GM19043 (cell line): Measurements from ENCODE around the gene ASXL1.
"Not testable (repeated sequence)": the region's sequence is repeated elsewhere in the genome, so short reads cannot be mapped to it uniquely, and the experiment has no call there.

Experiments used
- ATAC-seq: cut with Tn5 transposase; IDR thresholded peaks from one replicate; pipeline ENCODE4 v1.9.1; 2021; ENCODE audit warnings: low read depth; ENCODE audit not compliant: unreplicated experiment

The ASXL1 gene

GRCh38 chr20:32357869-32358631 is at the start of gene ASXL1:
Gene ASXL1, plus strand, starts transcription at chr20:32358331. Its CDS starts 445 bp downstream, at chr20:32358776.
- ATAC-seq, result peak; percentile 78

GRCh38 chr20:32312718-32313424 is 45.3 kb upstream of the ASXL1 start:
- ATAC-seq, result no peak

- ATAC-seq, result no peak
Observed at GRCh38 chr20:32314768-32315167, 43.4 kb upstream of the ASXL1 start.

DNA sequence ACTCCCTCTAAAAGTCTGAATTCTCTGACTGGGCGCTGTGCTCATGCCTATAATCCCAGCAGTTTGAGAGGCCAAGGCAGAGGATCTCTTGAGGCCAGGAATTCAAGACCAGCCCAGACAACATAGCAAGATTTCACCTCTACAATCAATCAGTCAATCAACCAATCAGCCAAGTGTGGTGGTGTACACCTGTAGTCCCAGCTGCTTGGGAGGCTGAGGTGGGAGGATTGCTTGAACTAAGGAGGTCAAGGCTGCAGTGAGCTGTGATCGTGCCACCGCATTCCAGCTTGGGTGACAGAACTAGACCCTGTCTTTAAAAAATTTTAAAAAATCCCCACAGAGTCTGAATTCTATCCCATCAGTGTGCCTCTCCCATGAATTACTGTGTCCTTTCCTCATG is 42.7 kb upstream of the ASXL1 start:
- no peak for ATAC-seq

DNA sequence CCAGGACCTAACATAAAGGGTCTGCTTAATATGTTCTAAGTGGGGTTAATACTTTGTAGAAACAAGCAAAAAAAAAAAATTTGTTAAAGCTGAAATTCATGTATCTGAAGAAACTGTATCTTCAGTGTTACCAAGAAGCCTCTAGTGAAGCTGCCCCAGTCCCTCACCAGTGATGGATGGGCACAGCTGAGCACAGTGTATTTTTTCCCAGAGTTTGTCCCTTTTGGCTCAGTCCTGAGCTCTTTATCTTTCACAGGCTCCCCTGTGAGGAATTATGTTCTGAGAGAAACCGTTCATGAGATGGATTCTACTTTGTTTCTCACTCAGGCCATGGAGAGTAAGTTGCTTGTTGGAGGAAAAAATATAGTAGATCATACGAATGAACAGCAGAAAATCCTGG is 42.2 kb upstream of the ASXL1 start:
- no peak for ATAC-seq

GRCh38 chr20:32316667-32317066 is 41.5 kb upstream of the ASXL1 start:
- no peak for ATAC-seq

GRCh38 chr20:32319100-32319499 is 39.0 kb upstream of the ASXL1 start:
- no peak for ATAC-seq

- no peak for ATAC-seq
Observed at GRCh38 chr20:32320305-32320704, 37.8 kb upstream of the ASXL1 start.

DNA sequence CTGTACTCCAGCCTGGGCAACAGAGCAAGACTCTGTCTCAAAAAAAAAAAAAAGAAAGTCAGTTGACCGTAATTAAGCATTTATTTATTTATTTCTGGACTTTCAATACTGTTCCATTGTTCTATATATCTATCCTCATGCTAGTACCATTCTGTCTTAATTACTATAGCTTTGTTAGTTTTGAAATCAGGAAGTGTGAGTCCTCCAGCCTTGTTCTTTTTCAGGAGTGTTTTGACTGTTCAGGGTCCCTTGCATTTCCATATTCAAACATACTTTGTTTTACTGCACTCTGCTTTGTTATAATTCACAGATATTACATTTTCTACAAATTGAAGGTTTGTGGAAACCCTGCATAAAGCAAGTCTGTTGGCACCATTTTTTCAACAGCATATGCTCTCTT is 36.7 kb upstream of the ASXL1 start:
- ATAC-seq, result no peak

DNA sequence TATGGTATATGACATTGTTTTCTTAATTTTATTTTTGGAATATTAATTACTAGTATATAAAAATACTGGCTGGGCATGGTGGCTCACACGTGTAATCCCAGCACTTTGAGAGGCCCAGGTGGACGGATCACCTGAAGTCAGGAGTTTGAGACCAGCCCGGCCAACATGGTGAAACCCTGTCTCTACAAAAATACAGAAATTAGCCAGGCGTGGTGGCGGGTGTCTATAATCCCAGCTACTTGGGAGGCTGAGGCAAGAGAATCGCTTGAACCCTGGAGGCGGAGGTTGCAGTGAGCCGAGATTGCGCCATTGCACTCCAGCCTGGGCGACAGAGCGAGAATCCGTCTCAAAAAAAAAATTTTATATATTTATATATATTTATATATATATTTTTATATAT is 35.9 kb upstream of the ASXL1 start:
- not testable (repeated sequence) for ATAC-seq

- ATAC-seq, result not testable (repeated sequence)
Observed at GRCh38 chr20:32323761-32324160, 34.4 kb upstream of the ASXL1 start.

GRCh38 chr20:32325706-32326503 is 32.2 kb upstream of the ASXL1 start:
- ATAC-seq, result no peak

- ATAC-seq, result no peak
Observed at GRCh38 chr20:32326504-32326845, 31.7 kb upstream of the ASXL1 start.

DNA sequence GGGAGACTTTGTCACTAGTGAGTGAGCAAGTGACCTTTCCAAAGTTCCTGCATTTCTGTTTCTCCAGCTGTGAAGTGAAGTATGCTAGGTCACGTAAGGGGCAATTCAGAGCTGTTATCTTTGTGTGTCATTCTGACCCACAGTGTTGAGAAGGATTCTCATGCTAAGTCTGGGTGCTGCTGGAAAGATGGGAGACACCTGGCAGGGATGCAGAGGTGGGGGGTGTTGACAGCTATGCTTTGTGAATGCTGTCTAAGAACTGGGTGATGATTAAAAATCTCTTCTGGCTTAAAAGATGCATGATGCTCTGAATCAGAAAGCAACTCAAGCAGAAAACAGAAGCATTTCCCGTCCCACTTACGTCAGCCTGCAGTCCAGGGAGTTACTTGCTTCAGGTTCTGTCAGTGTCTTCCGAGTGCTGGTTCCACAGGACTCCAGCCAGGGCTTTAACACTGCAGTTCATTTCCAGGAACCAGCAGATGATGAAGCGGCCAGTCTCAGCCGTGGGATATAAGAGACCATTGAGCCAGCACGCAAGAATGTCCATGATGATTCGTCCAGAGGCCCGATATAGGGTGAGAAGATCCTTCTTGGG is 30.9 kb upstream of the ASXL1 start:
- no peak for ATAC-seq

DNA sequence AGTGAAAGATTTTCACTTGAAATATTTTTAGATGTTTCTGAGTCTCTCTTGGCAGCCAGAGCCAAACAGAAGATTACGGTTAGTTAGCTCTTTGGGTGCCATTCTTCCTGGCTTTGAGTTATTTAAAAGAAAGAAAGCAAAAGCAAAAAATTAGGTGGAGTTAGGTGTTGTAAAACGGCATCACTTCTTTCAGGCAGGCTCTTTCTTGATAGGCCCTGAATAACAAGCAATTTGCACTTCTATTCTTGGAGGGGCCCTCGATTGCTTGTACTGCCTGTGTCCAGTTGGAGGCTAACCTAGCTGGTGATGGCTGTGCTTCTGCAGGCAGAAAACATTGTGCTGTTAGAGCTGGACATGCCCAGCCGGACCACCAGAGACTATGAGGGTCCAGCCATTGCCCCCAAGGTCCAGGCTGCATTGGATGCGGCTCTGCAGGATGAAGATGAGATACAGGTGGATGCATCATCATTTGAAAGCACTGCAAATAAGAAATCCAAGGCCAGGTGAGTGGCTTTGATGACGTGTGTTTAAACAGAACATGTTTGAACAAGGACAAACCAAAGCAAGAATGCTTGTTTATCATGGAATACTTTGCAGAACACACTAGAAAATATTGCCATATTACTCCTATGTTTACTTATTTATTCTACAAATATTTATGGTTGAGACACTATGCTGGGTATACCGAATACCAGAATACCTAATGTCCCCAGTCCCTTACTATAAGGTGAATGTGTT is 28.1 kb upstream of the ASXL1 start:
- no peak for ATAC-seq

GRCh38 chr20:32330555-32330897 is 27.6 kb upstream of the ASXL1 start:
- no peak for ATAC-seq

DNA sequence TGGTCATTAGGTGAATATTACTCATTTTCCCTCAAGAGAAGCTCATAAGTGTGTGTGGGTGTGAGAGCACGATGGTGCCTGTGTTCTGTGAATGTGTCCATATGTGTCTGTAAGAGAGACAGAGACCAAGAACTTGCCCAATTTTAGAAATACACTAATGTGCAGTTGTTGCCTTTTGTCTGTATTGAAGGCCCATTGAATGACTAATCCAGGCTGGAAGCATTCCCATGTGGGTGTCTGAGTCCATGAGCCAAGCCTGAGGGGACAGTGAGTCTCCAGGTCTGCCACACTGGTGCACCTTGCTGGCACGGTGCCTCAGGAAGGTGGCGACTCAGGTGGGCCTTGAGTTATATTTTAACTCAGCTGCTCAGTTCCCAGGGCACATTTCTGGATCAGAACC is 25.5 kb upstream of the ASXL1 start:
- ATAC-seq, result no peak

DNA sequence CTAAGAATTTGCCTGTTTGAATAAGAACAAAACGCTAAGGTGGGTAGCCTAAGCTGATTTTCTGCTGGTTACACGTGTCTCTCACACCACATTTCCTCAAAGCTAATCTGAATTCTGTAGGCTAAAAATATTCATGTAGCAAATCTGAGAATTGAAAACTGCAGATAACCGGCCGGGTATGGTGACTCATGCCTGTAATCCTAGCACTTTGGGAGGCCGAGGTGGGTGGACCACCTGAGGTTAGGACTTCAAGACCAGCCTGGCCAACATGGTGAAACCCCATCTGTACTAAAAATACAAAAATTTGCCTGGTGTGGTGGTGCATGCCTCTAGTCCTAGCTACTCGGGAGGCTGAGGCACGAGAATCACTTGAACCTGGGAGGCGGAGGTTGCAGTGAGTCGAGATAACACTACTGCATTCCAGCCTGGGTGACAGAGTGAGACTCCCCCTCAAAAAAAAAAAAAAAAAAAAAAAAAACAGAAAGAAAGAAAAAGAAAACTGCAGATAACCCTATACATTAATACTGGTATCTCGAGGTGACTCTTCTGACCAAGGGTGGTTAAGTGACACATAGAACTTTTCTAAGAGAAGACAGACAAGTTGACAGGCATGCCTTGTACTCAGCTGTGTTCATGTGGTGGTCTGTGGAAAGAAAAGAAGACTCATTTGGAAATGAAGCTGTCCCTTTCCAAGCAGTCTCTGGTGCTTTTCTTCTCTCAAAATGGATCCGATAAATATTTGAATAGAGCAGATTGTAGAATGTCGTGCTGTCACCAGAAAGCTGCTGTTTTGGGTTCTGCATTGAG is 24.7 kb upstream of the ASXL1 start:
- no peak for ATAC-seq

DNA sequence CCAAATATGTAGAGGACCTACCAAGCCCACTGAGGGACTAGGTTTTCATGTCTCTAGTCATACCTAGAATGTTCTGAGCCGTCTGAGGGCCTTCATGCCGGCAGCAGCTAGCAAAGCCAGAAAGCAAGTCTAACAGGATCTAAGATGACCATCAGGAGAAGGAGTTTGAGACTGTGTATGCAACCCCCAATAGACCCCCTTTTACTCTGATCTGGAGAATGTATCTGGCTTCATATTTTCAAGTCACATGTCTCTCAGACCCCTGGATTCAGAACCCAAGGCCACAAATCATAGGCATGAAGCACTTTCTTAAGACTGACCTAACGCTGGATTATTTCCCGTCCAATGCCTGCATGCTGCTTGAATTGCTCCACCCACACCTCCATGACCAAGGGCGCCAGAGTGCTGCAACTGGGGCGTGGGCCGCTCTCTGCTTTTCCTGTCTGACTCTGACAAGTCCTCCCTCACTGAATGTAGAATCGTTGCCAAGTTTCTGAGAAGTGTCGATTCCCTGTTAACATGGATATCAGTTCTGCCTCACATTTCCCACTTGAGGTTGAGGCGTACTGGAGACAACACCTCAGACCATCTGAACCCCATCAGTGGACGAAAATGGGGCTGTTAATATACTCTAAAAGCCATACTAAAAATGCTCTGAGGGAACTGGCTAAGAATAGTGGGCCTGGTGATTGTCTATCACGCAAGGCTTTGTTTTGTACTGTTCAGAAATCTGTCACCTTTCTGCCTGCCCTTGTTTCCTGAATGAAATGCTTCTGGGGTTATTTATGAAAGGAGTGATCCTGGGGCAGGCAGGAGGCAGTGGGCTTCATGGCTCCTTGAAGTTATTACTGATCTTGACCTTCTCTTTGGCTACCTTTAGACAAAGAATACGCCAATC is 23.9 kb upstream of the ASXL1 start:
- no peak for ATAC-seq
